B cell (primary cell): ENCODE measurements around the gene PIGZ. TPM values are rescaled to one million over a fixed set of nuclear protein-coding genes. Genes with fewer than 3 reads are reported as not detected.

Experiments
- ATAC-seq: fragments of 200-7000 bp; cut with Tn5 transposase; one replicate; pipeline ENCODE4 v1.10.0; 2021; ENCODE audit warnings: low read depth, mild to moderate bottlenecking, moderate number of reproducible peaks, moderate library complexity
- CTCF ChIA-PET: fragments of 350-600 bp; sonication (Branson Sonifier 250); formaldehyde crosslinking; loops from one replicate; lab custom pipeline; 2021; ENCODE audit warnings: antibody characterized with exemption, inconsistent platforms; lab: Charles Lee
- POLR2A ChIA-PET: fragments of 350-600 bp; sonication (Branson Sonifier 250); formaldehyde crosslinking; loops from one replicate; lab custom pipeline; 2021; ENCODE audit warnings: antibody characterized with exemption; lab: Charles Lee
- DNase-seq: peaks from one replicate; pipeline ENCODE4 v3.0.0; 2013
- H2AFZ ChIP-seq: 2 replicates; pipeline ENCODE4 v1.6.1; 2012; ENCODE audit warnings: mild to moderate bottlenecking, low read depth, low read length; ENCODE audit not compliant: insufficient read depth, poor library complexity, severe bottlenecking
- H3K27ac ChIP-seq, 2 donors: 1 replicate in 1 of 2; 2 replicates in 1 of 2; pipeline ENCODE4 v1.5.1; 2012 to 2013; ENCODE audit warnings: low read length in 2 of 2, mild to moderate bottlenecking in 2 of 2, moderate library complexity in 1 of 2
- H3K27me3 ChIP-seq, 4 experiments: fragments of 200-600 bp in 1 of 4; sonication (generic) in 1 of 4; replicated peaks in 1 of 4; 1 replicate in 2 of 4; 2 replicates in 2 of 4; pipeline versions ENCODE4 v1.6.1 to v1.7.0; 2013 to 2016; ENCODE audit warnings: low read length in 3 of 4, mild to moderate bottlenecking in 2 of 4, mixed read lengths in 1 of 4, moderate library complexity in 1 of 4; ENCODE audit not compliant: insufficient read depth in 4 of 4, control insufficient read depth in 3 of 4; ENCODE audit errors: control extremely low read depth in 1 of 4
- H3K36me3 ChIP-seq, 2 experiments: replicated peaks in 1 of 2; 1 replicate in 1 of 2; 2 replicates in 1 of 2; pipeline versions ENCODE4 v1.6.1 to v1.7.1; 2013; ENCODE audit warnings: low read length in 1 of 2; ENCODE audit not compliant: insufficient read depth in 2 of 2, control insufficient read depth in 1 of 2; ENCODE audit errors: control extremely low read depth in 1 of 2, extremely low read depth in 1 of 2
- H3K4me1 ChIP-seq, 2 donors: fragments of 200-600 bp in 1 of 2; sonication (generic) in 1 of 2; 1 replicate in 1 of 2; 2 replicates in 1 of 2; pipeline versions ENCODE4 v1.5.1 to v1.6.1; 2013 to 2017; ENCODE audit warnings: low read length in 2 of 2; ENCODE audit not compliant: control insufficient read depth in 2 of 2, insufficient read depth in 2 of 2
- H3K4me2 ChIP-seq: replicated peaks from 2 replicates; pipeline ENCODE3; 2012; ENCODE audit warnings: mild to moderate bottlenecking, low read depth, low read length; ENCODE audit not compliant: poor library complexity, severe bottlenecking
- H3K4me3 ChIP-seq, 5 experiments: fragments of 200-600 bp in 1 of 5; sonication (generic) in 1 of 5; 1 replicate in 3 of 5; 2 replicates in 2 of 5; pipeline versions ENCODE4 v1.5.1 to v1.7.0; 2011 to 2016; ENCODE audit warnings: low read length in 4 of 5, mild to moderate bottlenecking in 4 of 5, low read depth in 2 of 5, control low read depth in 1 of 5, moderate library complexity in 1 of 5; ENCODE audit not compliant: insufficient read depth in 1 of 5; ENCODE audit errors: control extremely low read depth in 1 of 5, extremely low read depth in 1 of 5
- H3K79me2 ChIP-seq: fragments of 200-600 bp; sonication (generic); one replicate; pipeline ENCODE4 v1.6.0; 2016; ENCODE audit warnings: low read length; ENCODE audit not compliant: control insufficient read depth, insufficient read depth
- H3K9ac ChIP-seq: fragments of 200-600 bp; sonication (generic); 2 replicates; pipeline ENCODE4 v1.6.1; 2017; ENCODE audit warnings: mild to moderate bottlenecking, low read length, moderate library complexity
- H3K9me3 ChIP-seq, 3 donors: one replicate each; pipeline versions ENCODE4 v1.6.1 to v1.7.1; 2013; ENCODE audit warnings: low read length in 2 of 3; ENCODE audit not compliant: control insufficient read depth in 2 of 3, insufficient read depth in 1 of 3; ENCODE audit errors: control extremely low read depth in 1 of 3
- H4K20me1 ChIP-seq: 2 replicates; pipeline ENCODE4 v1.6.0; 2012; ENCODE audit warnings: mild to moderate bottlenecking, low read length; ENCODE audit not compliant: insufficient read depth, control insufficient read depth, poor library complexity, severe bottlenecking
- H3K27ac Mint-ChIP-seq: one replicate; pipeline ENCODE4 v1.8.0; 2021; ENCODE audit warnings: mixed read lengths
- H3K27me3 Mint-ChIP-seq: one replicate; pipeline ENCODE4 v1.8.0; 2021; ENCODE audit warnings: mixed read lengths
- H3K4me1 Mint-ChIP-seq: one replicate; pipeline ENCODE4 v1.8.0; 2021; ENCODE audit warnings: mixed read lengths
- H3K4me3 Mint-ChIP-seq: one replicate; pipeline ENCODE4 v1.8.0; 2021; ENCODE audit warnings: mixed read lengths
- H3K9me3 Mint-ChIP-seq: one replicate; pipeline ENCODE4 v1.8.0; 2022; ENCODE audit warnings: mixed read lengths; ENCODE audit not compliant: insufficient read depth
- CTCF ChIP-seq: fragments of 200-600 bp; IDR thresholded peaks from one replicate; pipeline ENCODE4 v1.8.0; 2022; ENCODE audit warnings: antibody characterized with exemption, mild to moderate bottlenecking
- EZH2 ChIP-seq: IDR thresholded peaks from 2 replicates; pipeline ENCODE4 v1.6.1; 2012; ENCODE audit warnings: borderline replicate concordance, low read depth, mild to moderate bottlenecking, moderate library complexity, low read length; ENCODE audit not compliant: insufficient read depth, poor library complexity, severe bottlenecking
- WGBS: methylation state at CpG from one replicate; pipeline ENCODE4 v1.1.5; 2013; ENCODE audit warnings: missing lambda C conversion rate; ENCODE audit not compliant: insufficient coverage; 5-methylcytosine and 5-hydroxymethylcytosine counted together
- intact Hi-C: fragments of 100-400 bp; cut with micrococcal nuclease; formaldehyde crosslinking; loops from one replicate; pipeline ENCODE4 v1.10.0; 2022
- polyA plus RNA-seq: library from polyadenylated mRNA; depleted of rRNA; stranded (reverse); fragments of >200 nt; gene quantifications from 2 replicates; pipeline ENCODE4 v1.2.3, GENCODE V29; 2012
- total RNA-seq, 2 donors: library from RNA; stranded (reverse); fragments of 120-200 nt in 1 of 2; gene quantifications; 1 replicate in 1 of 2; 2 replicates in 1 of 2; pipeline versions ENCODE4 v1.2.3 to v1.2.4, GENCODE V29; 2013 to 2022

Gene PIGZ
- total and polyA plus RNA-seq, 2 donors (not counting 1 experiment from before 2014, with no cell fraction given): 2.2 to 3.9 TPM

- no peak overlapping the region for H3K4me2 ChIP-seq
- H3K27ac Mint-ChIP-seq: no peak overlapping the region
- H3K9me3 Mint-ChIP-seq: no peaks in the 10 kb centered on the region
- WGBS: 96% methylated on average over 19 of the region's 19 CpGs
- no peak for DNase-seq
- no peaks in the 10 kb centered on the region for H3K27me3 ChIP-seq
- intact Hi-C loops: no loop called here
- no peaks in the 10 kb centered on the region for H3K27me3 Mint-ChIP-seq
- no peaks in the 10 kb centered on the region for H3K4me1 Mint-ChIP-seq
- H3K4me3 ChIP-seq: no peak overlapping the region
- H3K9ac ChIP-seq: no peak overlapping the region
- no peak overlapping the region for H2AFZ ChIP-seq
- H4K20me1 ChIP-seq: no peaks in the 10 kb centered on the region
- ATAC-seq: no peak
- CTCF ChIA-PET: interaction anchor here (0.7 kb wide), 1 partner anchor 35 kb away, joined by 3 read pairs; the partner anchor contains the start of gene MELTF
- peaks cover 0 to 10% (median 0%) of the 10 kb centered on the region in 3 donors for H3K9me3 ChIP-seq
- no peaks in the 10 kb centered on the region for H3K4me1 ChIP-seq
- H3K4me3 Mint-ChIP-seq: no peak overlapping the region
- no peaks in the 10 kb centered on the region for H3K36me3 ChIP-seq
- H3K27ac ChIP-seq: no peak overlapping the region
- no peak for TF ChIP-seq CTCF
- no peak for TF ChIP-seq EZH2
- no peaks in the 10 kb centered on the region for H3K79me2 ChIP-seq
- POLR2A ChIA-PET: no interaction called here
These were observed 26.4 kb upstream of the PIGZ start for GRCh38 chr3:196995027-196995426.

- Histone ChIP-seq H3K36me3 (no peaks in the 10 kb centered on the region), H3K9me3 (peaks cover 0 to 6% (median 0%) of the 10 kb centered on the region in 3 donors), H3K79me2 (no peaks in the 10 kb centered on the region), H3K4me3 (no peak overlapping the region), H3K9ac (no peak overlapping the region), H2AFZ (no peak overlapping the region), H3K4me1 (no peaks in the 10 kb centered on the region), H4K20me1 (no peaks in the 10 kb centered on the region), H3K27me3 (peaks cover 0 to 3% (median 0%) of the 10 kb centered on the region in 4 experiments), H3K27ac (no peak overlapping the region), H3K4me2 (no peak overlapping the region)
- Mint-ChIP-seq H3K4me3 (no peak overlapping the region), H3K9me3 (no peaks in the 10 kb centered on the region), H3K27ac (no peak overlapping the region), H3K27me3 (no peaks in the 10 kb centered on the region), H3K4me1 (no peaks in the 10 kb centered on the region)
- 92% methylated on average over 16 of the region's 16 CpGs for WGBS
- ATAC-seq: no peak
- intact Hi-C loops: no loop called here
- CTCF ChIA-PET: interaction anchor here (1.4 kb wide), 1 partner anchor 9 kb away, joined by 5 read pairs; no protein-coding TSS in a partner anchor
- no peak for DNase-seq
- POLR2A ChIA-PET: no interaction called here
- TF ChIP-seq EZH2: no peak
- TF ChIP-seq CTCF: no peak
These were observed 25.4 kb upstream of the PIGZ start for GRCh38 chr3:196994056-196994455.
